HG03575 (cell line): ENCODE data around the gene ZSCAN12.
"Not testable (repeated sequence)": the region's sequence is repeated elsewhere in the genome, so short reads cannot be mapped to it uniquely, and the experiment has no call there.

Experiments used
- ATAC-seq: cut with Tn5 transposase; IDR thresholded peaks from one replicate; pipeline ENCODE4 v1.9.1; 2021; ENCODE audit not compliant: unreplicated experiment, insufficient number of reproducible peaks, low FRiP score; ENCODE audit errors: extremely low read depth

Gene ZSCAN12

DNA sequence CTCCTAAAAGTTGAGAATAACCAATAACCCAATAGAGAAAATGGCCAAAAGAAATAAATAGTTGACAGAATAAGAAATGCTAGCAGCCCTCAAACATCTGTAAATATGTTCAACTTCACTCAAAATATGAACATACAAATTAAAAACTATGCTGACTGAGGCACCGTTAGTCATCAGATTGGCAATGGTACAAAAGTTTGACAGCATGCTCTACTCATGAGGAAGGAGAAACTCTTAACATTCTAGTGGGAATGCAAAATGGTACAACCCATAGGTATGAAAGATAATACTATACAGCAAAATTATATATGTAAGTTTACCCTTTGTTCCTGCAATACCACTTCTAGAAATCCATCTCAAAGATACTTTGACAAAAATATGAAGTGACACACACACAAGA is 1.6 kb upstream of the ZSCAN12 start:
- ATAC-seq: no peak

DNA sequence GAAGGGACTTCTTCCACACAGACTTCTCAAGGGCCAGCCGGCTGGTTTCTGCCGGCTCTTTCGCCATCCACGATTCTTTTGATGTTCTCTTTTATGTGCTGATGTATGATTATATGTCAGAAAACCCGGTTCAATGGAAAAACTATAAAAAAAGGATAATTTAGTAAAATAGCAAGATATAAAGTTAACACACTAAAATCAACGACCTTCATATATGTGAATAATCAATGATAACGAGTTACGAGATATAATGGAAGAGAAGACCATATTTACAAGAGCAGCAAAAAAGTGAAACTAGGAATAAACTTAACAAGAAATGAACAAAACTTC is 540 bp upstream of the ZSCAN12 start:
- no peak for ATAC-seq

GRCh38 chr6:28395918-28396317 is 3.6 kb downstream of the ZSCAN12 start:
- ATAC-seq: no peak

DNA sequence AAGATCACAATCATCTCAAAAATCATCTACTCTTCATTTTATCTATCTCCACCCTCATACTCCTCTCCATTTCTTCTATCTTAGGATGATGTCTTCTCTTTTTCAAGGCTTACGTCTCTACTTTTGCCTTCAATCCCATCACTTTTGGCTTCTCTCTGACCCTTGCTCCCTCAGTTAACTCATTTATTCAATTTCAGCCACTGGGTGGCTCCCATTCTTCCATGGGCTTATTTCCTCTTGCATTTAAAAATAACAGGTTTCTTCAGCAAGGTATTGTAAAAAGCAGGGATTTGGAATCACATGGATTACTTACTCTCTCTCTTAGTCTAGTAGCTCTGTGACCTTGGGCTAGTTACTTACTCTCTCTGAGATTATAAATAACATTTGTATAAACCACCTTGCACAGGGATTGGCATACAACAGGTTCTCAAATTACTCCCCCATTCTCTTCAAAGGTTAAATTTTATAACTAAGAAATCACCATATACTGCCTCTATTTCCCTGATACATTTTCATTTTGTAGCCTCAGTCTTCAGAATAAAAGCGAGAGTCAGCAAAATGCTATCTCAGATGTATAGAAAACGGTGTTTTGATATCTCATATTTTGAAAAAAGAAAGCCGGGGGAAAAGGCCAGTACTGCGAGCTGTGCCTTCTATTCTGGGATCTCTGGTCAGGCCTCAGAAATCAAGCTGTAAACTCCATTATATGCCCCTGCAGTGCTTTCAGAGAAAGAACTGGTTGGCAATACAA is 5.5 kb downstream of the ZSCAN12 start:
- no peak for ATAC-seq

- no peak for ATAC-seq
Measured at GRCh38 chr6:28390688-28391087, 8.9 kb downstream of the ZSCAN12 start.

GRCh38 chr6:28384143-28384533 is 15.4 kb downstream of the ZSCAN12 start:
- no peak for ATAC-seq

- ATAC-seq: peak; percentile 68
Measured at GRCh38 chr6:28383235-28384142, 16.1 kb downstream of the ZSCAN12 start.

GRCh38 chr6:28380381-28380780 is 19.2 kb downstream of the ZSCAN12 start:
- ATAC-seq: no peak

- ATAC-seq: no peak
Measured at GRCh38 chr6:28378644-28379043, 20.9 kb downstream of the ZSCAN12 start.

DNA sequence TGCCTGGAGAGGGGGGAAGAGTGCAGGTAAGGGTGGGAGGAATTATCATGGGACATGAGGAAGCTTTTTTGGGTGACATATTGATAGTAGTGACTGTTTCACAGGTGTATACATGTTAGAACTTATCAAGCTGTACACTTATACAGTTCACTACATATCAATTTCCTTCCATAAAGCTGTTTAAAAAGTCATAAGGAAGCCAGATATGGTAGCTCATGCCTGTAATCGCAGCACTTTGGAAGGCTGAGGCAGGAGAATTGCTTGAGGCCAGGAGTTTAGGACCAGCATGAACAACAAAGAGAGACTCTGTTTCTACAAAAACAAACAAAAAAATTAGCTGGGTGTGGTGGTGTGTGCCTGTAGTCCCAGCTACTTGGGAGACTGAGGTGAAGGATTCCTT is 21.7 kb downstream of the ZSCAN12 start:
- ATAC-seq: no peak

DNA sequence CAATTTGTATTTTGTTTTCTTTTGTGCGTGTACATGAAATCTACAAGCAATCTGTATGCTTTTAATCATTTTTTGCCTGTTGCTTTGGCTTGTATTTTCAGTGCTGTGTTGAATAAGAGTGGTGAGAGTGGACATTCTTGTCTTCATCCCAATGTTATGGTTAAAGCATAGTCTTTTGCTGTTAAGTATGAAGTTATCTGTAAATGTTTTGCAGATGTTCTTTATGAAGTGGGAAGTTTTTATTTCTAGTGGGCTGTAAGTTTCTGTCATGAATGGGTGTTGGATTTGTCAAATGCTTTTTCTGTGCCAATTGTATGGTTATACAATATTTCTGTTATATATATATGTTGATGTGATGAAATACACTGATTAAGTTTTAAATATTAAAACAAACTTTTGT is 25.6 kb downstream of the ZSCAN12 start:
- no peak for ATAC-seq

DNA sequence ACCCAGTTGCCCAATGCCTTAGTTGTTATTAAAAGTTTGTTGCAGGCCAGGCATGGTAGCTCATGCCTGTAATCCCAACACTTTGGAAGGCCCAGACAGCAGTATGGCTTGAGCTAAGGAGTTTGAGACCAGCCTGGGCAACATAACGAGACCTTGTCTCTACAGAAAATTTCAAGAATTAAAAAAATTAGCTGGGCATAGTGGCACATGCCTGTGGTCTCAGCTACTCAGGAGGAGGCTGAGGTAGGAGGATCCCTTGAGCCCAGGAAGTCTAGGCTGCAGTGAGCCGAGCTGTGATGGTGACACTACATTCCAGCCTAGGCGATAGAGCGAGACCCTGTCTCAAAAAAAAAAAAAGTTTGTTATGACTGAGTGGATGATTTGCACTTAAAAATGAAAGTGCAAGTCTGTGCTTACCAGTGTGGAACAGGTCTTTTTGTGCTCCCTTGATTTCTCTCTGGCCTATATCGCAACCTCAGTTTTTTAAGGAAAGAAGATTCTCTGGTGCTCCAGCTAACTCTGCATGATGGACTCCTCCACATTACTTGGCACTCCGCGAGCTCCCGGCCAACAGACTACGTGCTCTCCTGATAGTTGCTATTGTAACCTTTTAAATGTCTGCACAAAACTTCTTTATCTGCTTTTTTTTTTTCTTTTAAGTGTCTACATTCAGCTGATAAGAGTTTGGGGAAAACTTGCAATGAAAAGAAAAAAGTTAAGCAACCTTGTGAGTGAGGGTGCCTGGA is 27.7 kb downstream of the ZSCAN12 start:
- no peak for ATAC-seq

DNA sequence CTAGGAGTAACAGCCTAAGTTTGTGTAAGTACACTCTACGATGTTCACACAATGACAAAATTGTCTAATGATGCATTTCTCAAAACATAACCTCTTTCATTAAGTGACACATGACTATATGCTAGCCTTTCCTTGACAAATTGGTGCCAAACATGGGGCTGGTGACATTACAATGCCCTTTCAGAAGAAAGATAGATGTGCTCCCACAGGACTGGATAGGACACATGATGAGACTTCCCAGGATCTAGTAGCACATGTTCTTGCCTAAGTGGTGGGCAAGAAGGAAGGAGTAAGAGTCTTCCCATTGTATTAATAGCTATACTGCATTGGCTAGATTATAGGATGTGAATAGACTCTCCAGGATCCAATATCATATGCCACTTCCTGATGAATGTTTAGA is 28.3 kb downstream of the ZSCAN12 start:
- no peak for ATAC-seq

- no peak for ATAC-seq
Measured at GRCh38 chr6:28370440-28370839, 29.1 kb downstream of the ZSCAN12 start.

DNA sequence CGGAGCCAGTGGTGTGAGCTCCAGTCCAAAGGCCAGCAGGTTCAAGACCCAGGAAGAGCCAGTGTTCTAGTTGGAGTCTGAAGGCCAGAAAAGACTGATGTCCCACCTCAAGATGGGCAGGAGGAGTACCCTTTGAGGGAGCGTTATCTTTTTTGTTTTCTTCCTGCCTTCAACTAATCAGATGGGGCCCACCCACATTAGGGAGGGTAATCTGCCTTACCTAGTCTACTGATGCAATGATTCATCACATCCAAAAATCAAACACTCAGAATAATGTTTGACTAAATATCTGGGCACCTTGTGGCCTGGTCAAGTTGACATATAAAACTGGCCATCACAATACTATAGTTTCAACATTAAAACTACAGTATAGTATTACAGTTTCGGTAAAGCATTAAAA is 30.1 kb downstream of the ZSCAN12 start:
- ATAC-seq: no peak

DNA sequence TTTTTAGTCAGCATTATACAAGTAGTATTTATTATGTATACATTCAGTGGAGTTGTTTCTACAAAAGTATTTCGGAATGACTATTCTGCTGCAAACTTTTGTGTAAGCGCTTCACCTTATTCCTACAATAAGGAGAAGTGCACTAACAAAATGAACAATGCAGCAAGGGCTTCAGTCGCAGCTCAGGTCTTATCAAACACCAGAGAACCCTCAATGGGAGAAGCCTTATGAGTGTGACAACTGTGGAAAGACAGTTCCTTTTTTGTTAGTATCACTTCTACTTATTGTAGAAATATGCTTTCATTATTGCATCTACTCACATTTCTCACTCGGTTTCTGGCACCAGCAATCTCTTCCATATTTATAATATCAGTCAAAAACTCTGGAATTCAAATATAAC is 31.0 kb downstream of the ZSCAN12 start:
- no peak for ATAC-seq

GRCh38 chr6:28365590-28365989 is 34.0 kb downstream of the ZSCAN12 start:
- not testable (repeated sequence) for ATAC-seq

DNA sequence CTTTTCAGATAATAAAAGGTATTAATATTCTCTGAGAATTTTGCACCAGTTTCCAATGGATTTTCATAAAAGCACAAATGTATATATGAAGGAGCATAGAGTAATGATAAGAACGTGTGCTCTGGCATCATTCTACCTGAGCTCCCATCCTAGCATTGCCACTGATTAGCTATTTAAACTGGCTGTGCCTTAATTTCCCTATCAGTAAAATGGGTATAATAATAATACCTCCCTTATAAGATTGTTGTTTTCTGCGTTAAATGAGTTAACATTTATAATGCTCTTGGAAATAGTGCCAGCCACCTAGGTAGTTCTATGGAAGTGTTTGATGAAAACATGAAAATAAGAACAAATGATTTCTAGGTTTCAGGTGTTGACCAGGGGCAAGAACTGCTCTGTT is 38.6 kb downstream of the ZSCAN12 start:
- ATAC-seq: no peak

DNA sequence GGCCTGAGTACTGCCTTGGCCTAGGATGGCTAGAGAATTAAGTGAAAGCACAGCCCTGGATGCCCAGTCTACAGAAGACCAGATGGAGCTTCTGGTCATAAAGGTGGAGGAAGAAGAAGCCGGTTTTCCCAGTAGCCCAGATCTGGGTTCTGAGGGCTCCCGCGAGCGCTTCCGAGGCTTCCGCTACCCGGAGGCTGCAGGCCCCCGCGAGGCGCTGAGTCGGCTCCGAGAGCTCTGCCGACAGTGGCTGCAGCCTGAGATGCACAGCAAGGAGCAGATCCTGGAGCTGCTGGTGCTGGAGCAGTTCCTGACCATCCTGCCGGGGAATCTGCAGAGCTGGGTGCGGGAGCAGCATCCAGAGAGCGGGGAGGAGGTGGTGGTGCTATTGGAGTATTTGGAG is 40.0 kb downstream of the ZSCAN12 start:
- not testable (repeated sequence) for ATAC-seq

GRCh38 chr6:28357036-28357435 is 42.5 kb downstream of the ZSCAN12 start:
- ATAC-seq: no peak
